Smooth muscle cell of the umbilical artery (primary cell): ENCODE data around the gene C22orf23. TPM values are rescaled to one million over a fixed set of nuclear protein-coding genes. Genes with fewer than 3 reads are reported as not detected.

Experiments used
- total RNA-seq: library from RNA; depleted of rRNA; stranded (reverse); fragments of >200 nt; gene quantifications from 2 replicates; pipeline ENCODE4 v1.2.3, GENCODE V29; 2014

The C22orf23 gene
- 0.59 TPM in 1 of 2 replicates, not detected in the other for total RNA-seq

GRCh38 chr22:37953437-37954179, at the start of gene C22orf23, which contains the start of gene POLR2F:
TSS of gene C22orf23 (minus strand) at chr22:37953601. CDS start at chr22:37953149, 452 bp downstream.
TSS of gene POLR2F (plus strand) at chr22:37953699. CDS start at chr22:37953788, 89 bp downstream.

GRCh38 chr22:37983860-37984791, 30.7 kb upstream of the C22orf23 start, which contains the start of gene SOX10:
TSS of gene SOX10 (minus strand) at chr22:37984555. CDS start at chr22:37983784, 771 bp downstream.

GRCh38 chr22:37905534-37906363, 47.7 kb downstream of the C22orf23 start, which contains the start of gene MICALL1:
TSS of gene MICALL1 (plus strand) at chr22:37906297. CDS start at chr22:37906423, 126 bp downstream.

Other genes with a start within 250 kb of the C22orf23 start
- 29.5 and 48.7 TPM in 2 replicates for gene GCAT, start 145.7 kb downstream of the C22orf23 start, total RNA-seq
- not detected in 2 replicates for gene GALR3, start 130.2 kb downstream of the C22orf23 start, total RNA-seq
- 24.8 and 25.2 TPM in 2 replicates for gene ANKRD54, start 109.3 kb downstream of the C22orf23 start, total RNA-seq
- 295 and 311 TPM in 2 replicates for gene EIF3L, start 104.2 kb downstream of the C22orf23 start, total RNA-seq
- 23.2 and 51.8 TPM in 2 replicates for gene MICALL1, start 47.3 kb downstream of the C22orf23 start, total RNA-seq
- gene POLR2F, start 98 bp upstream of the C22orf23 start, total RNA-seq = 26.1 and 39.7 TPM in 2 replicates
- not detected in 2 replicates for gene SOX10, start 31.0 kb upstream of the C22orf23 start, total RNA-seq
- gene PICK1, start 103.8 kb upstream of the C22orf23 start, total RNA-seq = 9.8 and 17.2 TPM in 2 replicates
- gene SLC16A8, start 130.6 kb upstream of the C22orf23 start, total RNA-seq = 0.30 TPM in 1 of 2 replicates, not detected in the other
- under 0.01 and 0.18 TPM in 2 replicates for gene BAIAP2L2, start 157.1 kb upstream of the C22orf23 start, total RNA-seq
- 11.3 and 13.4 TPM in 2 replicates for gene PLA2G6, start 228.2 kb upstream of the C22orf23 start, total RNA-seq
- 17.5 and 46.3 TPM in 2 replicates for gene MAFF, start 248.4 kb upstream of the C22orf23 start, total RNA-seq